SK-N-SH (cell line): ENCODE results near the gene BMI1. TPM values are rescaled to one million over a fixed set of nuclear protein-coding genes. Genes with fewer than 3 reads are reported as not detected.
A peak's percentile ranks its signal among the peaks of the same experiment; 100 is the strongest.

ENCODE experiments used
- CTCF ChIA-PET: fragments of 300-600, 350-600 bp; formaldehyde crosslinking; extraction: SDS; loops from one replicate; lab custom pipeline; 2021; lab: Yijun Ruan, JAX
- POLR2A ChIA-PET: fragments of 350-600 bp; sonication (Branson Sonifier 250); formaldehyde crosslinking; extraction: SDS; loops from one replicate; lab custom pipeline; 2020; ENCODE audit warnings: antibody characterized with exemption, inconsistent platforms; lab: Yijun Ruan, JAX
- DNase-seq: peaks from one replicate; pipeline ENCODE4 v3.0.0; 2012
- H2AFZ ChIP-seq: fragments of 200-600 bp; sonication (generic); 2 replicates; pipeline ENCODE4 v1.8.1; 2016; ENCODE audit warnings: antibody characterized with exemption, mild to moderate bottlenecking, low read depth
- H3F3A ChIP-seq: fragments of 200-600 bp; sonication (generic); replicated peaks from 2 replicates; pipeline ENCODE3; 2016; ENCODE audit warnings: antibody characterized with exemption, mild to moderate bottlenecking; ENCODE audit not compliant: insufficient read depth
- H3K27ac ChIP-seq, 2 experiments: fragments of 200-500 bp in 1 of 2; fragments of 200-600 bp in 1 of 2; sonication (Bioruptor generic) in 1 of 2; sonication (generic), shearing (Covaris generic) in 1 of 2; 2 replicates each; pipeline versions ENCODE4 v1.5.1 to v1.6.1; 2014 to 2016; ENCODE audit warnings: low read depth in 2 of 2, inconsistent platforms in 1 of 2, low read length in 1 of 2, mild to moderate bottlenecking in 1 of 2, mixed read lengths in 1 of 2
- H3K27me3 ChIP-seq: fragments of 200-600 bp; sonication (generic), shearing (Covaris generic); 2 replicates; pipeline ENCODE4 v1.6.1; 2016; ENCODE audit warnings: mixed run types; ENCODE audit not compliant: insufficient read depth
- H3K36me3 ChIP-seq, 2 experiments: fragments of 200-500 bp in 1 of 2; fragments of 200-600 bp in 1 of 2; sonication (Bioruptor generic) in 1 of 2; sonication (generic) in 1 of 2; replicated peaks in 1 of 2; 2 replicates each; pipeline versions ENCODE3 to v1.5.1; 2014 to 2016; ENCODE audit warnings: low read length in 1 of 2, mild to moderate bottlenecking in 1 of 2; ENCODE audit not compliant: insufficient read depth in 2 of 2, control insufficient read depth in 1 of 2
- H3K4me1 ChIP-seq, 2 experiments: fragments of 200-500 bp in 1 of 2; fragments of 200-600 bp in 1 of 2; sonication (Bioruptor generic) in 1 of 2; sonication (generic), shearing (Covaris generic) in 1 of 2; 2 replicates each; pipeline versions ENCODE4 v1.5.1 to v1.6.1; 2014 to 2016; ENCODE audit warnings: low read depth in 1 of 2, low read length in 1 of 2, mixed run types in 1 of 2; ENCODE audit not compliant: insufficient read depth in 2 of 2, control insufficient read depth in 1 of 2
- H3K4me2 ChIP-seq: fragments of 200-600 bp; sonication (generic), shearing (Covaris generic); 2 replicates; pipeline ENCODE4 v1.6.1; 2017; ENCODE audit warnings: mixed run types
- H3K4me3 ChIP-seq, 2 experiments: fragments of 200-500 bp in 1 of 2; fragments of 200-600 bp in 1 of 2; sonication (Bioruptor generic) in 1 of 2; sonication (generic), shearing (Covaris generic) in 1 of 2; 2 replicates each; pipeline versions ENCODE4 v1.5.1 to v1.8.1; 2014 to 2016; ENCODE audit warnings: low read depth in 2 of 2, inconsistent platforms in 1 of 2, low read length in 1 of 2, mild to moderate bottlenecking in 1 of 2, mixed read lengths in 1 of 2, moderate library complexity in 1 of 2
- H3K79me2 ChIP-seq: fragments of 200-600 bp; sonication (generic); 2 replicates; pipeline ENCODE4 v1.8.1; 2017; ENCODE audit warnings: mild to moderate bottlenecking; ENCODE audit not compliant: insufficient read depth
- H3K9ac ChIP-seq: fragments of 200-600 bp; sonication (generic); 2 replicates; pipeline ENCODE4 v1.6.1; 2017; ENCODE audit warnings: mixed run types
- H3K9me2 ChIP-seq: fragments of 200-600 bp; sonication (generic); 2 replicates; pipeline ENCODE4 v1.6.1; 2017; ENCODE audit warnings: mixed run types
- H3K9me3 ChIP-seq: fragments of 200-600 bp; sonication (generic); 2 replicates; pipeline ENCODE4 v1.6.1; 2017; ENCODE audit warnings: mixed run types, mild to moderate bottlenecking, moderate library complexity
- H4K20me1 ChIP-seq: fragments of 200-600 bp; sonication (generic); 2 replicates; pipeline ENCODE4 v1.6.1; 2017; ENCODE audit warnings: mild to moderate bottlenecking, mixed run types; ENCODE audit not compliant: insufficient read depth
- ELF1 ChIP-seq: IDR thresholded peaks from 2 replicates; pipeline ENCODE4 v1.4.0; 2012
- EZH2phosphoT487 ChIP-seq: fragments of 200-600 bp; sonication (generic); IDR thresholded peaks from 2 replicates; pipeline ENCODE4 v1.6.1; 2017; ENCODE audit warnings: low read depth, mixed run types, mild to moderate bottlenecking, antibody characterized with exemption, moderate library complexity, borderline replicate concordance
- FOSL2 ChIP-seq: IDR thresholded peaks from 2 replicates; pipeline ENCODE4 v1.4.0; 2012; ENCODE audit warnings: low read depth, mild to moderate bottlenecking, moderate library complexity, borderline replicate concordance
- FOXJ3 ChIP-seq: sonication (generic); formaldehyde crosslinking; IDR thresholded peaks from 2 replicates; pipeline ENCODE4 v1.5.1; 2020; ENCODE audit warnings: mild to moderate bottlenecking, missing genetic modification reagents
- GATA2 ChIP-seq: sonication (generic); formaldehyde crosslinking; IDR thresholded peaks from 2 replicates; pipeline ENCODE4 v1.5.0; 2020; ENCODE audit warnings: mild to moderate bottlenecking, missing genetic modification reagents
- JUND ChIP-seq: IDR thresholded peaks from 2 replicates; pipeline ENCODE4 v1.4.0; 2012
- MXI1 ChIP-seq: IDR thresholded peaks from 2 replicates; pipeline ENCODE4 v1.6.1; 2012; ENCODE audit warnings: mild to moderate bottlenecking, low read depth, low read length, improper control_type of control experiment
- NFIC ChIP-seq: IDR thresholded peaks from 2 replicates; pipeline ENCODE4 v1.4.0; 2012; ENCODE audit warnings: borderline replicate concordance
- NRF1 ChIP-seq: IDR thresholded peaks from 2 replicates; pipeline ENCODE4 v1.6.1; 2012; ENCODE audit warnings: low read depth, mild to moderate bottlenecking, low read length
- RFX5 ChIP-seq: IDR thresholded peaks from 2 replicates; pipeline ENCODE4 v1.6.1; 2012; ENCODE audit warnings: mild to moderate bottlenecking, improper control_type of control experiment, low read length
- WGBS: methylation state at CpG from one replicate; pipeline ENCODE4 v1.1.6; 2017; ENCODE audit warnings: low lambda C conversion rate; 5-methylcytosine and 5-hydroxymethylcytosine counted together
- polyA plus RNA-seq, 3 experiments: library from polyadenylated mRNA; depleted of rRNA; stranded (reverse); fragments of >200 nt; gene quantifications; 2 replicates each; pipeline ENCODE4 v1.2.3, GENCODE V29; 2012
- TF ChIP-seq, protein P1 (sequence below): fragments of 150-350 bp; IDR thresholded peaks from 2 replicates; pipeline ENCODE4 v1.6.1; 2017; ENCODE audit warnings: antibody characterized with exemption, low read length, low read depth, borderline replicate concordance
- TF ChIP-seq, protein P2 (sequence below): fragments of 150-350 bp; IDR thresholded peaks from 2 replicates; pipeline ENCODE4 v1.6.1; 2016; ENCODE audit warnings: mild to moderate bottlenecking, low read depth, low read length
- TF ChIP-seq, protein P3 (sequence below): IDR thresholded peaks from 2 replicates; pipeline ENCODE4 v1.4.0; 2012; ENCODE audit warnings: low read depth, borderline replicate concordance
- TF ChIP-seq, protein P4 (sequence below): IDR thresholded peaks from 2 replicates; pipeline ENCODE4 v1.4.0; 2012; ENCODE audit warnings: low read depth
- TF ChIP-seq, protein P5 (sequence below): IDR thresholded peaks from 2 replicates; pipeline ENCODE4 v1.4.0; 2012; ENCODE audit warnings: low read depth, borderline replicate concordance
- TF ChIP-seq, protein P6 (sequence below): fragments of 200-600 bp; sonication (generic); IDR thresholded peaks from 2 replicates; pipeline ENCODE4 v1.6.1; 2017; ENCODE audit warnings: antibody characterized with exemption, mild to moderate bottlenecking, moderate library complexity

Gene BMI1
- polyA plus RNA-seq, 1 of the 3 experiments (the other 2 are of a cell fraction), result 15.5 TPM

DNA sequence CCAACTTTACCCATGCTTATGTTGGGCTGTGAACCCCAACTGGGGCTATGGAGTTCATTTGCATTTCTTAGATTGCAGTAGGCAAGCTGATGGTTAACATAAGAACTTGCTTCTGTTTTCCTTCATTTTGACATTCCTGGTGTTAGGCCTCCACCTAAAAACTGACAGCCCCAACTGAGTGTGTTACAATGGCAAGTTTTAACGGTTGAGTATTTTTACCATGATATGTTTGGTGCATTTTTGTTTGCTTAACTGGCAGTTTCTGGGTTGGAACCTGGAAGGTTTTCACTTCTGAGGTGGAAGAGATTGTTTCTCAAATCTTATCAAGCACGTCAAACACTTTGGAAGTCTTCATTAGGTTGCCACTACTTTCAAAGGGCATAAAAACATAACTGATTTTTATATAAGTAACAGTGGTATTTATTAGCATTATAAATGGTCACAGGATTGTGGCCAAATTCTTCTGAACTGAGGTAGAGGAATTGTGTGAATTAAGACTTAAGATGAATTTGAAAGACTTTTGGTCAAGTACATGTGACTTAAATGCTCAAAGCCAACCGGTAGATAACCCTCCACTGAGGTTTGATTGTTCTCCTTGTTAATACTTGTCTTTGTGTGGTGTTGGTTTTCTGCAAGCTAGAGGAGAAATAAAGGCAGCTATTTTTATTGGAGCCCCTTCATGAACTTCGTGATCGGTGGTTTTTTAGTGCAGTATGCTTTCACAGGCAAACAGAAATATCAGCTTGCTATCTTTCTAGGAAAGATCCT, 2.8 kb downstream of the BMI1 start:
- DNase-seq, result no peak
- peaks cover 23% of the 10 kb centered on the region for H4K20me1 ChIP-seq
- TF ChIP-seq JUND (no peak), ELF1 (no peak), FOXJ3 (CRISPR knock-in tag) (no peak), EZH2phosphoT487 (no peak)
- TF ChIP-seq, protein P1, sequence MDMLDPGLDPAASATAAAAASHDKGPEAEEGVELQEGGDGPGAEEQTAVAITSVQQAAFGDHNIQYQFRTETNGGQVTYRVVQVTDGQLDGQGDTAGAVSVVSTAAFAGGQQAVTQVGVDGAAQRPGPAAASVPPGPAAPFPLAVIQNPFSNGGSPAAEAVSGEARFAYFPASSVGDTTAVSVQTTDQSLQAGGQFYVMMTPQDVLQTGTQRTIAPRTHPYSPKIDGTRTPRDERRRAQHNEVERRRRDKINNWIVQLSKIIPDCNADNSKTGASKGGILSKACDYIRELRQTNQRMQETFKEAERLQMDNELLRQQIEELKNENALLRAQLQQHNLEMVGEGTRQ, result no peak
- TF ChIP-seq, all 33 proteins: peak for 0
- Histone ChIP-seq H3K9ac (no peak overlapping the region), H3K36me3 (peaks cover 17 to 25% of the 10 kb centered on the region in 2 experiments), H3K4me2 (no peak overlapping the region), H2AFZ (no peak overlapping the region), H3K79me2 (peaks cover 30% of the 10 kb centered on the region), H3F3A (peaks cover 15% of the 10 kb centered on the region), H3K4me3 (no peak overlapping the region), H3K4me1 (peaks cover 0 to 14% of the 10 kb centered on the region in 2 experiments; a peak in 2 of 4 replicates), H3K9me2 (no peaks in the 10 kb centered on the region), H3K27me3 (peaks cover 11% of the 10 kb centered on the region), H3K27ac (no peak overlapping the region), H3K9me3 (no peaks in the 10 kb centered on the region)
- ChIA-PET POLR2A (no interaction called here), CTCF (interaction anchor here (1.1 kb wide), 1 partner anchor 664 kb away, joined by 3 read pairs; no protein-coding TSS in a partner anchor)
- WGBS, result 95% methylated on average over 5 of the region's 5 CpGs

DNA sequence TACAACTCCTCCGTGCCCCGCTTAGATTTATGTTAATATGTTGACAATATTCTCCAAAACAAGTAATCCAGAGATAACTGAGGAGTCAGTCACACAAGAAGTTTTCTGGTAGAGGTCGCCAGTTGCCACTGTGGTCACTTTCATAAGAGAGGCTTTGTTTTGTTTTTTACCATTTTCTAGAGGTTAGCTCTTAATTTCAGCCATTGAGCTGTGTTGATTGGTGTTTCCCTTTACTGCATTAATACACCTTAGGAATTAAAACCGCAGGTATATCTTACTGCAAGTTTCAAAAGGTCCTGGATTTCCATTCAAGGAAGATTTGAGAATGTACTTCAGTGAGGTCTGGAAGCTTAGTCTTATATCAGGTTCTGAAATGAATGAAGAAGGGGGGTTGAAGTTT, 3.5 kb downstream of the BMI1 start:
- peaks cover 11% of the 10 kb centered on the region for H3F3A ChIP-seq
- ChIA-PET POLR2A (interaction anchor here (0.9 to 1.4 kb wide), 2 partner anchors 8 to 230 kb away, joined by 3 to 5 read pairs; partner anchors contain the start of gene COMMD3), CTCF (interaction anchor here (0.9 to 1.0 kb wide), 2 partner anchors 15 to 663 kb away, joined by 3 read pairs; no protein-coding TSS in a partner anchor)
- peaks cover 27% of the 10 kb centered on the region for H3K79me2 ChIP-seq
- H3K4me2 ChIP-seq, result peak overlapping the region; percentile 80; the same call in 1 of the 2 replicates
- no peaks in the 10 kb centered on the region for H3K9me2 ChIP-seq
- no peak overlapping the region for H3K9ac ChIP-seq
- 91% methylated on average over 4 of the region's 4 CpGs for WGBS
- no peaks in the 10 kb centered on the region for H3K9me3 ChIP-seq
- H3K4me3 ChIP-seq, result no peak overlapping the region; a peak in 1 of 4 replicates
- no peak for DNase-seq
- H3K27me3 ChIP-seq, result peaks cover 11% of the 10 kb centered on the region
- peaks cover 23 to 29% of the 10 kb centered on the region in 2 experiments for H3K36me3 ChIP-seq
- H3K4me1 ChIP-seq, result peaks cover 0 to 14% of the 10 kb centered on the region in 2 experiments; a peak in 2 of 4 replicates
- H2AFZ ChIP-seq, result no peak overlapping the region
- H4K20me1 ChIP-seq, result peaks cover 23% of the 10 kb centered on the region
- H3K27ac ChIP-seq, result no peak overlapping the region
- TF ChIP-seq, protein P2, sequence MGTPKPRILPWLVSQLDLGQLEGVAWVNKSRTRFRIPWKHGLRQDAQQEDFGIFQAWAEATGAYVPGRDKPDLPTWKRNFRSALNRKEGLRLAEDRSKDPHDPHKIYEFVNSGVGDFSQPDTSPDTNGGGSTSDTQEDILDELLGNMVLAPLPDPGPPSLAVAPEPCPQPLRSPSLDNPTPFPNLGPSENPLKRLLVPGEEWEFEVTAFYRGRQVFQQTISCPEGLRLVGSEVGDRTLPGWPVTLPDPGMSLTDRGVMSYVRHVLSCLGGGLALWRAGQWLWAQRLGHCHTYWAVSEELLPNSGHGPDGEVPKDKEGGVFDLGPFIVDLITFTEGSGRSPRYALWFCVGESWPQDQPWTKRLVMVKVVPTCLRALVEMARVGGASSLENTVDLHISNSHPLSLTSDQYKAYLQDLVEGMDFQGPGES, result no peak
- TF ChIP-seq, protein P3, sequence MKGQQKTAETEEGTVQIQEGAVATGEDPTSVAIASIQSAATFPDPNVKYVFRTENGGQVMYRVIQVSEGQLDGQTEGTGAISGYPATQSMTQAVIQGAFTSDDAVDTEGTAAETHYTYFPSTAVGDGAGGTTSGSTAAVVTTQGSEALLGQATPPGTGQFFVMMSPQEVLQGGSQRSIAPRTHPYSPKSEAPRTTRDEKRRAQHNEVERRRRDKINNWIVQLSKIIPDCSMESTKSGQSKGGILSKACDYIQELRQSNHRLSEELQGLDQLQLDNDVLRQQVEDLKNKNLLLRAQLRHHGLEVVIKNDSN, result no peak
- TF ChIP-seq, protein P1, result no peak
- TF ChIP-seq FOSL2, result no peak
- no peak for TF ChIP-seq GATA2
- no peak for TF ChIP-seq NRF1
- TF ChIP-seq, protein P4, sequence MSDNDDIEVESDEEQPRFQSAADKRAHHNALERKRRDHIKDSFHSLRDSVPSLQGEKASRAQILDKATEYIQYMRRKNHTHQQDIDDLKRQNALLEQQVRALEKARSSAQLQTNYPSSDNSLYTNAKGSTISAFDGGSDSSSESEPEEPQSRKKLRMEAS, result no peak
- no peak for TF ChIP-seq MXI1
- no peak for TF ChIP-seq EZH2phosphoT487
- TF ChIP-seq, protein P5, sequence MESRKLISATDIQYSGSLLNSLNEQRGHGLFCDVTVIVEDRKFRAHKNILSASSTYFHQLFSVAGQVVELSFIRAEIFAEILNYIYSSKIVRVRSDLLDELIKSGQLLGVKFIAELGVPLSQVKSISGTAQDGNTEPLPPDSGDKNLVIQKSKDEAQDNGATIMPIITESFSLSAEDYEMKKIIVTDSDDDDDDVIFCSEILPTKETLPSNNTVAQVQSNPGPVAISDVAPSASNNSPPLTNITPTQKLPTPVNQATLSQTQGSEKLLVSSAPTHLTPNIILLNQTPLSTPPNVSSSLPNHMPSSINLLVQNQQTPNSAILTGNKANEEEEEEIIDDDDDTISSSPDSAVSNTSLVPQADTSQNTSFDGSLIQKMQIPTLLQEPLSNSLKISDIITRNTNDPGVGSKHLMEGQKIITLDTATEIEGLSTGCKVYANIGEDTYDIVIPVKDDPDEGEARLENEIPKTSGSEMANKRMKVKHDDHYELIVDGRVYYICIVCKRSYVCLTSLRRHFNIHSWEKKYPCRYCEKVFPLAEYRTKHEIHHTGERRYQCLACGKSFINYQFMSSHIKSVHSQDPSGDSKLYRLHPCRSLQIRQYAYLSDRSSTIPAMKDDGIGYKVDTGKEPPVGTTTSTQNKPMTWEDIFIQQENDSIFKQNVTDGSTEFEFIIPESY, result no peak
- TF ChIP-seq NFIC, result no peak
- TF ChIP-seq, protein P6, sequence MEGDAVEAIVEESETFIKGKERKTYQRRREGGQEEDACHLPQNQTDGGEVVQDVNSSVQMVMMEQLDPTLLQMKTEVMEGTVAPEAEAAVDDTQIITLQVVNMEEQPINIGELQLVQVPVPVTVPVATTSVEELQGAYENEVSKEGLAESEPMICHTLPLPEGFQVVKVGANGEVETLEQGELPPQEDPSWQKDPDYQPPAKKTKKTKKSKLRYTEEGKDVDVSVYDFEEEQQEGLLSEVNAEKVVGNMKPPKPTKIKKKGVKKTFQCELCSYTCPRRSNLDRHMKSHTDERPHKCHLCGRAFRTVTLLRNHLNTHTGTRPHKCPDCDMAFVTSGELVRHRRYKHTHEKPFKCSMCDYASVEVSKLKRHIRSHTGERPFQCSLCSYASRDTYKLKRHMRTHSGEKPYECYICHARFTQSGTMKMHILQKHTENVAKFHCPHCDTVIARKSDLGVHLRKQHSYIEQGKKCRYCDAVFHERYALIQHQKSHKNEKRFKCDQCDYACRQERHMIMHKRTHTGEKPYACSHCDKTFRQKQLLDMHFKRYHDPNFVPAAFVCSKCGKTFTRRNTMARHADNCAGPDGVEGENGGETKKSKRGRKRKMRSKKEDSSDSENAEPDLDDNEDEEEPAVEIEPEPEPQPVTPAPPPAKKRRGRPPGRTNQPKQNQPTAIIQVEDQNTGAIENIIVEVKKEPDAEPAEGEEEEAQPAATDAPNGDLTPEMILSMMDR, result no peak
- TF ChIP-seq RFX5, result no peak
